WTC11 (cell line): ENCODE data around the gene LDAF1. TPM values are rescaled to one million over a fixed set of nuclear protein-coding genes. Genes with fewer than 3 reads are reported as not detected.

Experiments
- ATAC-seq: fragments of 200-7000 bp; cut with Tn5 transposase; 2 replicates; pipeline ENCODE4 v1.10.0; 2021; ENCODE audit warnings: mild to moderate bottlenecking, moderate library complexity
- CTCF ChIA-PET: fragments of 300-600 bp; sonication (Branson Sonifier 250); formaldehyde crosslinking; loops from one replicate; lab custom pipeline; 2021; ENCODE audit warnings: antibody characterized with exemption; lab: Charles Lee
- POLR2A ChIA-PET: fragments of 350-600 bp; sonication (Branson Sonifier 250); formaldehyde crosslinking; loops from one replicate; lab custom pipeline; 2021; ENCODE audit warnings: antibody characterized with exemption; lab: Charles Lee
- DNase-seq: peaks from one replicate; pipeline ENCODE4 v3.0.0; 2021; ENCODE audit warnings: low spot score
- H3K27ac Mint-ChIP-seq: 2 replicates; pipeline ENCODE4 v1.8.0; 2021; ENCODE audit warnings: mixed read lengths
- H3K27me3 Mint-ChIP-seq: 2 replicates; pipeline ENCODE4 v1.8.0; 2021; ENCODE audit warnings: low read depth, mild to moderate bottlenecking, moderate library complexity, mixed read lengths
- H3K36me3 Mint-ChIP-seq: 2 replicates; pipeline ENCODE4 v1.8.0; 2021; ENCODE audit warnings: mixed read lengths
- H3K4me1 Mint-ChIP-seq: 2 replicates; pipeline ENCODE4 v1.8.0; 2022; ENCODE audit warnings: mixed read lengths
- H3K4me3 Mint-ChIP-seq: 2 replicates; pipeline ENCODE4 v1.8.0; 2021; ENCODE audit warnings: mild to moderate bottlenecking, moderate library complexity, mixed read lengths
- H3K9me3 Mint-ChIP-seq: 2 replicates; pipeline ENCODE4 v1.8.0; 2021; ENCODE audit warnings: mixed read lengths
- CBFB ChIP-seq: sonication (generic); formaldehyde crosslinking; IDR thresholded peaks from 2 replicates; pipeline ENCODE4 v1.8.1; 2022; ENCODE audit warnings: mild to moderate bottlenecking, low read depth, missing genetic modification reagents
- CREB1 ChIP-seq: sonication (generic); formaldehyde crosslinking; IDR thresholded peaks from 2 replicates; pipeline ENCODE4 v1.8.0; 2023; ENCODE audit warnings: mild to moderate bottlenecking, missing genetic modification reagents
- ELF4 ChIP-seq: sonication (generic); formaldehyde crosslinking; IDR thresholded peaks from 2 replicates; pipeline ENCODE4 v1.8.1; 2022; ENCODE audit warnings: low read depth, mild to moderate bottlenecking, moderate library complexity, missing genetic modification reagents
- FOXJ3 ChIP-seq: sonication (generic); formaldehyde crosslinking; IDR thresholded peaks from 2 replicates; pipeline ENCODE4 v1.9.0; 2021; ENCODE audit warnings: missing genetic modification reagents, mild to moderate bottlenecking, borderline replicate concordance
- GTF2I ChIP-seq: fragments of 250-450 bp; sonication (Bioruptor Pico); conservative IDR thresholded peaks from 2 replicates; pipeline ENCODE4 v1.4.0; 2021; ENCODE audit warnings: mild to moderate bottlenecking
- MXD4 ChIP-seq: fragments of 250-450 bp; sonication (Bioruptor Pico); IDR thresholded peaks from 2 replicates; pipeline ENCODE4 v1.8.0; 2021; ENCODE audit warnings: mild to moderate bottlenecking, moderate library complexity, borderline replicate concordance
- MYBL2 ChIP-seq: sonication (generic); formaldehyde crosslinking; IDR thresholded peaks from 2 replicates; pipeline ENCODE4 v1.8.1; 2023; ENCODE audit warnings: mild to moderate bottlenecking, moderate library complexity, missing genetic modification reagents
- SMAD3 ChIP-seq: sonication (generic); formaldehyde crosslinking; IDR thresholded peaks from 2 replicates; pipeline ENCODE4 v1.8.0; 2022; ENCODE audit warnings: missing genetic modification reagents, mild to moderate bottlenecking, borderline replicate concordance
- ZNF317 ChIP-seq: sonication (generic); formaldehyde crosslinking; IDR thresholded peaks from 2 replicates; pipeline ENCODE4 v1.8.1; 2023; ENCODE audit warnings: low read depth, mild to moderate bottlenecking, moderate library complexity, missing genetic modification reagents, borderline replicate concordance
- ZNF416 ChIP-seq: fragments of 250-450 bp; sonication (Bioruptor Pico); IDR thresholded peaks from 2 replicates; pipeline ENCODE4 v1.9.0; 2021; ENCODE audit warnings: mild to moderate bottlenecking, inconsistent platforms
- ZNF423 ChIP-seq: fragments of 250-450 bp; sonication (Bioruptor Pico); IDR thresholded peaks from 2 replicates; pipeline ENCODE4 v2.1.2; 2022; ENCODE audit warnings: mild to moderate bottlenecking, moderate library complexity
- total RNA-seq: library from RNA; stranded (reverse); gene quantifications from 3 replicates; pipeline ENCODE4 v1.2.3, GENCODE V29; 2021
- TF ChIP-seq, protein P1 (sequence below): sonication (generic); formaldehyde crosslinking; conservative IDR thresholded peaks from 2 replicates; pipeline ENCODE4 v1.8.1; 2022; ENCODE audit warnings: mild to moderate bottlenecking, missing genetic modification reagents
- TF ChIP-seq, protein P2 (sequence below): fragments of 250-450 bp; sonication (Bioruptor Pico); IDR thresholded peaks from 2 replicates; pipeline ENCODE4 v1.9.0; 2021; ENCODE audit warnings: mild to moderate bottlenecking, borderline replicate concordance
- TF ChIP-seq, protein P3 (sequence below): sonication (generic); formaldehyde crosslinking; IDR thresholded peaks from 2 replicates; pipeline ENCODE4 v1.8.0; 2023; ENCODE audit warnings: mild to moderate bottlenecking, missing genetic modification reagents
- TF ChIP-seq, protein P4 (sequence below): sonication (generic); formaldehyde crosslinking; IDR thresholded peaks from 2 replicates; pipeline ENCODE4 v1.8.1; 2022; ENCODE audit warnings: low read depth, missing genetic modification reagents, borderline replicate concordance
- TF ChIP-seq, protein P5 (sequence below): sonication (generic); formaldehyde crosslinking; conservative IDR thresholded peaks from 2 replicates; pipeline ENCODE4 v1.8.1; 2023; ENCODE audit warnings: mild to moderate bottlenecking, low read depth, missing genetic modification reagents, moderate library complexity
- TF ChIP-seq, protein P6 (sequence below): sonication (generic); formaldehyde crosslinking; IDR thresholded peaks from 2 replicates; pipeline ENCODE4 v1.8.1; 2023; ENCODE audit warnings: mild to moderate bottlenecking, moderate library complexity, missing genetic modification reagents

The LDAF1 gene
- total RNA-seq, 1 experiment from 2014 or later, result 42.8 TPM

DNA sequence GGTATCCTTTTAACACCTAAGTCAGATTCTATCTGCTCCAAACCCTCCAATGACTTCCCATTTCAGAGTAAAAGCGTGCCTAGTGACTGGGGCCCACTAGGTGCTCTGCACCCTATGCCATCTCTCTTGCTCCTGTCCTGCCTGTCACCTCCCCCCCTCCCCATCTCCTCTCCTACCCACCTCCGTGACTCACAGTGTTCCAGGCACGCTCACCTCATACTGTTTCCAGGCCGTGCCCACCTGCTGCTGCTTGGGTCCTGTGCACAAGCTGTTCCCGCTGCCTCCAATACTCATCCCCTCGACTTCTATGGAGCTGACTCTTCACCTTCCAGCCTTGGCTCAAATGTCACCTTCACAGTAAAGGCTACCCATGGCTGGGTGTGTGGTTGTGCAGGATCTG lies 29.5 kb upstream of the LDAF1 start:
- H3K9me3 Mint-ChIP-seq, result no peaks in the 10 kb centered on the region
- TF ChIP-seq, protein P1, sequence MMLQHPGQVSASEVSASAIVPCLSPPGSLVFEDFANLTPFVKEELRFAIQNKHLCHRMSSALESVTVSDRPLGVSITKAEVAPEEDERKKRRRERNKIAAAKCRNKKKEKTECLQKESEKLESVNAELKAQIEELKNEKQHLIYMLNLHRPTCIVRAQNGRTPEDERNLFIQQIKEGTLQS (CRISPR knock-in tag), result no peak
- TF ChIP-seq MYBL2, result no peak
- no peak for TF ChIP-seq CREB1 (CRISPR knock-in tag)
- no peak for TF ChIP-seq ELF4 (CRISPR knock-in tag)
- no peak for TF ChIP-seq CBFB (CRISPR knock-in tag)
- TF ChIP-seq, all 79 proteins: peak for 0
- H3K4me1 Mint-ChIP-seq, result peaks cover 25% of the 10 kb centered on the region
- H3K27ac Mint-ChIP-seq, result no peak overlapping the region
- no peaks in the 10 kb centered on the region for H3K36me3 Mint-ChIP-seq
- CTCF ChIA-PET, result no interaction called here
- H3K27me3 Mint-ChIP-seq, result peaks cover 6% of the 10 kb centered on the region; the same call in 1 of the 2 replicates
- DNase-seq (no peak), ATAC-seq (no peak)
- H3K4me3 Mint-ChIP-seq, result no peak overlapping the region
- POLR2A ChIA-PET, result no interaction called here

DNA sequence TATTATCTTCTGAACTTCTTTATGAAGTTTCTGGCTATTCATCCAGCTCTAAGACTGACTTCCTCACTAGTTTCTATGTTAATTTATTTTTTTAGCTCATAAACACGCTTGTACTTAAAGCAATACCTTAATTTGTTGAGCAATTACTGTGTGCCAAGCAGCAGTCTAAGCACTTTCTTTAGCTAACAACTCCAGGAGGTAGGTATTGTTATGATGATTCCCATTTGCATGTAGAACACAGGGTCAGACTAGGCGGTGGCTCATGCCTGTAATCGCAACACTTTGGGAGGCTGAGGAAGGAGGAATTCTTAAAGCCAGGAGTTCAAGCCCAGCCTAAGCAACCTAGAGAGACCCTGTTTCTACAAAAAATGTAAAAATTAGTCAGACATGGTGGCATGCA lies 27.7 kb upstream of the LDAF1 start:
- peaks cover 25% of the 10 kb centered on the region for H3K4me1 Mint-ChIP-seq
- DNase-seq (no peak), ATAC-seq (peak; percentile 72)
- no peaks in the 10 kb centered on the region for H3K36me3 Mint-ChIP-seq
- CTCF ChIA-PET, result interaction anchor here (0.8 to 1.3 kb wide), 4 partner anchors 18 to 170 kb away, joined by 3 to 9 read pairs (median 4); no protein-coding TSS in a partner anchor
- TF ChIP-seq, protein P2, sequence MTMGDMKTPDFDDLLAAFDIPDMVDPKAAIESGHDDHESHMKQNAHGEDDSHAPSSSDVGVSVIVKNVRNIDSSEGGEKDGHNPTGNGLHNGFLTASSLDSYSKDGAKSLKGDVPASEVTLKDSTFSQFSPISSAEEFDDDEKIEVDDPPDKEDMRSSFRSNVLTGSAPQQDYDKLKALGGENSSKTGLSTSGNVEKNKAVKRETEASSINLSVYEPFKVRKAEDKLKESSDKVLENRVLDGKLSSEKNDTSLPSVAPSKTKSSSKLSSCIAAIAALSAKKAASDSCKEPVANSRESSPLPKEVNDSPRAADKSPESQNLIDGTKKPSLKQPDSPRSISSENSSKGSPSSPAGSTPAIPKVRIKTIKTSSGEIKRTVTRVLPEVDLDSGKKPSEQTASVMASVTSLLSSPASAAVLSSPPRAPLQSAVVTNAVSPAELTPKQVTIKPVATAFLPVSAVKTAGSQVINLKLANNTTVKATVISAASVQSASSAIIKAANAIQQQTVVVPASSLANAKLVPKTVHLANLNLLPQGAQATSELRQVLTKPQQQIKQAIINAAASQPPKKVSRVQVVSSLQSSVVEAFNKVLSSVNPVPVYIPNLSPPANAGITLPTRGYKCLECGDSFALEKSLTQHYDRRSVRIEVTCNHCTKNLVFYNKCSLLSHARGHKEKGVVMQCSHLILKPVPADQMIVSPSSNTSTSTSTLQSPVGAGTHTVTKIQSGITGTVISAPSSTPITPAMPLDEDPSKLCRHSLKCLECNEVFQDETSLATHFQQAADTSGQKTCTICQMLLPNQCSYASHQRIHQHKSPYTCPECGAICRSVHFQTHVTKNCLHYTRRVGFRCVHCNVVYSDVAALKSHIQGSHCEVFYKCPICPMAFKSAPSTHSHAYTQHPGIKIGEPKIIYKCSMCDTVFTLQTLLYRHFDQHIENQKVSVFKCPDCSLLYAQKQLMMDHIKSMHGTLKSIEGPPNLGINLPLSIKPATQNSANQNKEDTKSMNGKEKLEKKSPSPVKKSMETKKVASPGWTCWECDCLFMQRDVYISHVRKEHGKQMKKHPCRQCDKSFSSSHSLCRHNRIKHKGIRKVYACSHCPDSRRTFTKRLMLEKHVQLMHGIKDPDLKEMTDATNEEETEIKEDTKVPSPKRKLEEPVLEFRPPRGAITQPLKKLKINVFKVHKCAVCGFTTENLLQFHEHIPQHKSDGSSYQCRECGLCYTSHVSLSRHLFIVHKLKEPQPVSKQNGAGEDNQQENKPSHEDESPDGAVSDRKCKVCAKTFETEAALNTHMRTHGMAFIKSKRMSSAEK (CRISPR knock-in tag), result no peak
- TF ChIP-seq, protein P3, sequence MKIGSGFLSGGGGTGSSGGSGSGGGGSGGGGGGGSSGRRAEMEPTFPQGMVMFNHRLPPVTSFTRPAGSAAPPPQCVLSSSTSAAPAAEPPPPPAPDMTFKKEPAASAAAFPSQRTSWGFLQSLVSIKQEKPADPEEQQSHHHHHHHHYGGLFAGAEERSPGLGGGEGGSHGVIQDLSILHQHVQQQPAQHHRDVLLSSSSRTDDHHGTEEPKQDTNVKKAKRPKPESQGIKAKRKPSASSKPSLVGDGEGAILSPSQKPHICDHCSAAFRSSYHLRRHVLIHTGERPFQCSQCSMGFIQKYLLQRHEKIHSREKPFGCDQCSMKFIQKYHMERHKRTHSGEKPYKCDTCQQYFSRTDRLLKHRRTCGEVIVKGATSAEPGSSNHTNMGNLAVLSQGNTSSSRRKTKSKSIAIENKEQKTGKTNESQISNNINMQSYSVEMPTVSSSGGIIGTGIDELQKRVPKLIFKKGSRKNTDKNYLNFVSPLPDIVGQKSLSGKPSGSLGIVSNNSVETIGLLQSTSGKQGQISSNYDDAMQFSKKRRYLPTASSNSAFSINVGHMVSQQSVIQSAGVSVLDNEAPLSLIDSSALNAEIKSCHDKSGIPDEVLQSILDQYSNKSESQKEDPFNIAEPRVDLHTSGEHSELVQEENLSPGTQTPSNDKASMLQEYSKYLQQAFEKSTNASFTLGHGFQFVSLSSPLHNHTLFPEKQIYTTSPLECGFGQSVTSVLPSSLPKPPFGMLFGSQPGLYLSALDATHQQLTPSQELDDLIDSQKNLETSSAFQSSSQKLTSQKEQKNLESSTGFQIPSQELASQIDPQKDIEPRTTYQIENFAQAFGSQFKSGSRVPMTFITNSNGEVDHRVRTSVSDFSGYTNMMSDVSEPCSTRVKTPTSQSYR (CRISPR knock-in tag), result no peak
- TF ChIP-seq GTF2I (CRISPR knock-in tag) (0 out of 2 replicates have a peak, but pooled peaks have one; percentile 15), ZNF317 (CRISPR knock-in tag) (no peak), SMAD3 (CRISPR knock-in tag) (no peak), ZNF423 (no peak)
- POLR2A ChIA-PET, result interaction anchor here (1.4 kb wide), 1 partner anchor 28 kb away, joined by 6 read pairs; no protein-coding TSS in a partner anchor
- H3K27ac Mint-ChIP-seq, result peak overlapping the region; percentile 78; the same call in 1 of the 2 replicates
- no peak overlapping the region for H3K4me3 Mint-ChIP-seq
- H3K9me3 Mint-ChIP-seq, result no peaks in the 10 kb centered on the region
- peaks cover 6% of the 10 kb centered on the region; the same call in 1 of the 2 replicates for H3K27me3 Mint-ChIP-seq

DNA sequence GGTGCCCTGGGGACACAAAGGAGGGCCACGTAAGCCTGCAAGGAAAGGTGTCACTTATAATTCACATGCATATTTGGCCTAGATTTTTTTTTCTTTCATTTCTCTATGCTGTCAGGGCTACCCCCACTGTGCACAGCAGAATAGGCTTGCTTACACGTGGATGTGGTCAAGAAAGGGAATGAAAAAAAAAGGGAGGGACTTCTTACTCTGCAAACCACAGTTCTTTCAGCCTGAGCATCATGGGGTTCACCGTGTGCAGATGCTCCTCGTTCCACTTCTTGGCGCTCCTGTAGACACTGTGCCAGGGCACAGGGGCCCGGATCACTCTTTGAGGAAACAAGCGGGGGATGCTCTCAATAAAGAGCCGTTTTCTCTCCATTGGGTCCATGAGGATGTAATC lies 24.4 kb upstream of the LDAF1 start:
- ChIA-PET CTCF (interaction anchor here (0.7 kb wide), 1 partner anchor 9 kb away, joined by 3 read pairs; no protein-coding TSS in a partner anchor), POLR2A (no interaction called here)
- TF ChIP-seq ZNF416 (CRISPR knock-in tag) (no peak), FOXJ3 (no peak), MXD4 (no peak)
- TF ChIP-seq, protein P4, sequence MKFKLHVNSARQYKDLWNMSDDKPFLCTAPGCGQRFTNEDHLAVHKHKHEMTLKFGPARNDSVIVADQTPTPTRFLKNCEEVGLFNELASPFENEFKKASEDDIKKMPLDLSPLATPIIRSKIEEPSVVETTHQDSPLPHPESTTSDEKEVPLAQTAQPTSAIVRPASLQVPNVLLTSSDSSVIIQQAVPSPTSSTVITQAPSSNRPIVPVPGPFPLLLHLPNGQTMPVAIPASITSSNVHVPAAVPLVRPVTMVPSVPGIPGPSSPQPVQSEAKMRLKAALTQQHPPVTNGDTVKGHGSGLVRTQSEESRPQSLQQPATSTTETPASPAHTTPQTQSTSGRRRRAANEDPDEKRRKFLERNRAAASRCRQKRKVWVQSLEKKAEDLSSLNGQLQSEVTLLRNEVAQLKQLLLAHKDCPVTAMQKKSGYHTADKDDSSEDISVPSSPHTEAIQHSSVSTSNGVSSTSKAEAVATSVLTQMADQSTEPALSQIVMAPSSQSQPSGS (CRISPR knock-in tag), result no peak
- TF ChIP-seq, protein P5, sequence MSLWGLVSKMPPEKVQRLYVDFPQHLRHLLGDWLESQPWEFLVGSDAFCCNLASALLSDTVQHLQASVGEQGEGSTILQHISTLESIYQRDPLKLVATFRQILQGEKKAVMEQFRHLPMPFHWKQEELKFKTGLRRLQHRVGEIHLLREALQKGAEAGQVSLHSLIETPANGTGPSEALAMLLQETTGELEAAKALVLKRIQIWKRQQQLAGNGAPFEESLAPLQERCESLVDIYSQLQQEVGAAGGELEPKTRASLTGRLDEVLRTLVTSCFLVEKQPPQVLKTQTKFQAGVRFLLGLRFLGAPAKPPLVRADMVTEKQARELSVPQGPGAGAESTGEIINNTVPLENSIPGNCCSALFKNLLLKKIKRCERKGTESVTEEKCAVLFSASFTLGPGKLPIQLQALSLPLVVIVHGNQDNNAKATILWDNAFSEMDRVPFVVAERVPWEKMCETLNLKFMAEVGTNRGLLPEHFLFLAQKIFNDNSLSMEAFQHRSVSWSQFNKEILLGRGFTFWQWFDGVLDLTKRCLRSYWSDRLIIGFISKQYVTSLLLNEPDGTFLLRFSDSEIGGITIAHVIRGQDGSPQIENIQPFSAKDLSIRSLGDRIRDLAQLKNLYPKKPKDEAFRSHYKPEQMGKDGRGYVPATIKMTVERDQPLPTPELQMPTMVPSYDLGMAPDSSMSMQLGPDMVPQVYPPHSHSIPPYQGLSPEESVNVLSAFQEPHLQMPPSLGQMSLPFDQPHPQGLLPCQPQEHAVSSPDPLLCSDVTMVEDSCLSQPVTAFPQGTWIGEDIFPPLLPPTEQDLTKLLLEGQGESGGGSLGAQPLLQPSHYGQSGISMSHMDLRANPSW (CRISPR knock-in tag), result no peak
- TF ChIP-seq, protein P6, sequence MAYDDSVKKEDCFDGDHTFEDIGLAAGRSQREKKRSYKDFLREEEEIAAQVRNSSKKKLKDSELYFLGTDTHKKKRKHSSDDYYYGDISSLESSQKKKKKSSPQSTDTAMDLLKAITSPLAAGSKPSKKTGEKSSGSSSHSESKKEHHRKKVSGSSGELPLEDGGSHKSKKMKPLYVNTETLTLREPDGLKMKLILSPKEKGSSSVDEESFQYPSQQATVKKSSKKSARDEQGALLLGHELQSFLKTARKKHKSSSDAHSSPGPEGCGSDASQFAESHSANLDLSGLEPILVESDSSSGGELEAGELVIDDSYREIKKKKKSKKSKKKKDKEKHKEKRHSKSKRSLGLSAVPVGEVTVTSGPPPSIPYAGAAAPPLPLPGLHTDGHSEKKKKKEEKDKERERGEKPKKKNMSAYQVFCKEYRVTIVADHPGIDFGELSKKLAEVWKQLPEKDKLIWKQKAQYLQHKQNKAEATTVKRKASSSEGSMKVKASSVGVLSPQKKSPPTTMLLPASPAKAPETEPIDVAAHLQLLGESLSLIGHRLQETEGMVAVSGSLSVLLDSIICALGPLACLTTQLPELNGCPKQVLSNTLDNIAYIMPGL (CRISPR knock-in tag), result no peak
- no peaks in the 10 kb centered on the region for H3K9me3 Mint-ChIP-seq
- H3K27me3 Mint-ChIP-seq, result peaks cover 3% of the 10 kb centered on the region; the same call in 1 of the 2 replicates
- no peak for DNase-seq
- H3K27ac Mint-ChIP-seq, result no peak overlapping the region
- H3K36me3 Mint-ChIP-seq, result no peaks in the 10 kb centered on the region
- ATAC-seq, result no peak
- peaks cover 16% of the 10 kb centered on the region for H3K4me1 Mint-ChIP-seq
- no peak overlapping the region for H3K4me3 Mint-ChIP-seq
